GM10248 (cell line): ENCODE results near the gene OXER1.

ENCODE experiments used
- CTCF ChIA-PET: fragments of 300-600 bp; sonication (Branson Sonifier 250); formaldehyde crosslinking; extraction: SDS; loops from one replicate; lab custom pipeline; 2021; ENCODE audit warnings: antibody characterized with exemption; lab: Yijun Ruan, JAX
- POLR2A ChIA-PET: fragments of 350-650 bp; sonication (Branson Sonifier 250); formaldehyde crosslinking; extraction: SDS; loops from one replicate; lab custom pipeline; 2020; ENCODE audit warnings: antibody characterized with exemption; lab: Yijun Ruan, JAX
- DNase-seq: peaks from one replicate; pipeline ENCODE4 v3.0.0; 2012; ENCODE audit errors: extremely low spot score
- TF ChIP-seq, protein P1 (sequence below): IDR thresholded peaks from 2 replicates; pipeline ENCODE4 v1.5.1; 2012; ENCODE audit warnings: mild to moderate bottlenecking, low read depth; ENCODE audit errors: extremely low read depth, missing control alignments, control extremely low read depth

Gene OXER1

DNA sequence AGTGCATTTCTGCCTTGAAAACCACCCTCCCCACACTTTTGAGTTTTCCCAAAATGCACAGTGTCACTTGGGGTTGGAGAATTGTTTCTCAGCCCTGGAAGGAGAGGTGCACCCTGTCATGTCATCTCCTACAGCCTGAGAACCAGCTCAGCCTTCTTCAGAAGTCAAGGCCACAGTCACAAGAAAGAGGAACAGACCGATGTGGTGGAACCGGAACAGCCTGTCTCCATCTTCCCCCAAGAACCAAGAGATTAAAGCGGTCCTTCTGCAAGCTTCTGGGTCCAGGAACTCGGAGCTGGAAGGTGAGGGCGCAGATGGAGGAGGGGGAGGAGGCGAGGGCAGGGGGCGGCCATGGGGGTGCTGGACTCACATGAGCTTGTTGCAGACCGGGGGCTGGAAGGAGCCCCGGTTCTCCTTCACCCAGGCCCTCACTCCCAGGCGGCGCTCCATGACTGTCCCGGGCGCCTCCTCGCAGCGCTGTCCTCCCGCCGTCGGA, 28.2 kb upstream of the OXER1 start:
- TF ChIP-seq, protein P1, sequence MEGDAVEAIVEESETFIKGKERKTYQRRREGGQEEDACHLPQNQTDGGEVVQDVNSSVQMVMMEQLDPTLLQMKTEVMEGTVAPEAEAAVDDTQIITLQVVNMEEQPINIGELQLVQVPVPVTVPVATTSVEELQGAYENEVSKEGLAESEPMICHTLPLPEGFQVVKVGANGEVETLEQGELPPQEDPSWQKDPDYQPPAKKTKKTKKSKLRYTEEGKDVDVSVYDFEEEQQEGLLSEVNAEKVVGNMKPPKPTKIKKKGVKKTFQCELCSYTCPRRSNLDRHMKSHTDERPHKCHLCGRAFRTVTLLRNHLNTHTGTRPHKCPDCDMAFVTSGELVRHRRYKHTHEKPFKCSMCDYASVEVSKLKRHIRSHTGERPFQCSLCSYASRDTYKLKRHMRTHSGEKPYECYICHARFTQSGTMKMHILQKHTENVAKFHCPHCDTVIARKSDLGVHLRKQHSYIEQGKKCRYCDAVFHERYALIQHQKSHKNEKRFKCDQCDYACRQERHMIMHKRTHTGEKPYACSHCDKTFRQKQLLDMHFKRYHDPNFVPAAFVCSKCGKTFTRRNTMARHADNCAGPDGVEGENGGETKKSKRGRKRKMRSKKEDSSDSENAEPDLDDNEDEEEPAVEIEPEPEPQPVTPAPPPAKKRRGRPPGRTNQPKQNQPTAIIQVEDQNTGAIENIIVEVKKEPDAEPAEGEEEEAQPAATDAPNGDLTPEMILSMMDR = no peak
- ChIA-PET POLR2A (interaction anchor here (0.5 to 1.7 kb wide), 3 partner anchors 8 to 166 kb away, joined by 5 to 9 read pairs (median 8); no protein-coding TSS in a partner anchor), CTCF (interaction anchor here (0.7 to 7.0 kb wide), 5 partner anchors 8 to 19 kb away, joined by 3 to 59 read pairs (median 6); no protein-coding TSS in a partner anchor)
- no peak for DNase-seq

DNA sequence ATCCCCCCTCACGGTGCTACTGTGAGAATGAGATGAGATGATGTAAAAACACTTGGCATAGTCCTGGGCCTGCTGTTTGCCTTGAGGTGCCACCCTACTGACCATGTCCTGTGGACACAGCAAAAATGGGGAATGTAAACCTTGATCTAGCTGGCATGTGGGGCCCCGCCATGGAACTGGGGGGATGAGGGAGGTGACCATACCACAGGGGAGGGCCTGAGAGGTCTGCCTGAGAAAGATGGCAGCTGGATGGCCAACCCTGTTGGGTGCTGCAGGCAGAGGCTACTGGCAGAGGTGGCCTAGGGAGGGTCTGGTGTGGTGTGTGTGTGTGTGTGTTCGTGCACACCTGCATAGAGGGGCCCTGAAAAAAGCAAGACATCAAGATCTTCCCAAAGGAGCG, 27.7 kb upstream of the OXER1 start:
- ChIA-PET POLR2A (interaction anchor here (0.7 to 1.7 kb wide), 2 partner anchors 8 to 19 kb away, joined by 5 to 9 read pairs; no protein-coding TSS in a partner anchor), CTCF (interaction anchor here (0.7 to 7.0 kb wide), 5 partner anchors 9 to 19 kb away, joined by 3 to 59 read pairs (median 6); no protein-coding TSS in a partner anchor)
- TF ChIP-seq, protein P1 = no peak
- no peak for DNase-seq

DNA sequence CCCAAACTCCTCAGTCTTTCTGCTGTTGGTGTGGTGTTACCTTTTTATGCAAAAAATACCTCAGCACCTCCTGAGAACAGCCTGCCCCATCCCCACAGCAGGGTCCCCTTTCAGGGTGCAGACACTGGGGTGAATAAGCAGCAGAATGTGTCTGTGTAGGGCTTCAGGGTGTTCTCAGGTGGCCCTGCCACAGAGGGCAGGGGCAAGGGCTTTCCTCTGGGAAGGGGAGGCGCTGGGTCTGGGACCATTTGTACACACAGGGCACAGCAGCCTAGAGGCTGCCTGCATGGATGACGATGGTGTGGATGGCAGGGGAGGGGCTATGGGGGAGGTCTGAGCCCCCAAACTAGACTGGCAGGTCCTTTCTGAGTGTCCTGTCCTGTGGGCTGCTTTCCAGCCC, 25.8 kb upstream of the OXER1 start:
- TF ChIP-seq, protein P1 = no peak
- CTCF ChIA-PET = no interaction called here
- no peak for DNase-seq
- POLR2A ChIA-PET = no interaction called here

DNA sequence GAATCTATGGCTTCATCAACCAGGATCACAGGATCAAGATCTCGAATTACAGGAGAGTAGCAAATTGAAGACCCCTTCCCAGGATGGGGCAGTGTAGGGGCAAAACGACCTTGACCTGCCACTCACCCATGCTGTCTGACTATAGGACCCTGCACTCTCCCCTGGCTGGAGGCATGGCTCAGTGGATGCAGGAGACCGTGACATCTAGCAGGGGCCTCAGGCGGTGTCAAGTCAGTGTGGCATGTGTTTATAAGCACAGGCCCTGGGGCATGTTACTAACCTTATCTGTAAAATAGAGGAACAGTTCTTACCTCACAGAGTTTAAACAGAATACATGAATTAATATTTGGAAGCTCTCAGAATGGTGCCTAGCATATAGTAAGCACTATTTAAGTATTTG, 24.9 kb upstream of the OXER1 start:
- CTCF ChIA-PET = interaction anchor here (1.7 kb wide), 1 partner anchor 13 kb away, joined by 3 read pairs; no protein-coding TSS in a partner anchor
- peak; percentile 1 for DNase-seq

DNA sequence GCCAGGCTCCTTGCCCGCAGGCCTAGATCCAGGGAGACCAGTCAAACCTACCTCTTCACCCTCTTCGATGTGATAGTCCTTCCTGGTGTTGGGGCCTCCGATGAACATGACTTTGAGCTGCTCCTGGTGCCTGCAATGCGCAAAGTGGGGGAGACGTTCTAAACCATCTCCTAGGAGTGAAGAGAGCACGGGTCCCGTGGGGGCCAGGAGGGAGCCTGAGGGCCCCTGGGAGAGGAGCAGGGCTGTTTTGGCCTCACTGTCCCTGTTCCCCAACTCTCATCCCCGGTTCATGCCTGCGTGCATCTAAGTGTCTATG, 24.5 kb upstream of the OXER1 start:
- CTCF ChIA-PET = interaction anchor here (1.3 to 1.7 kb wide), 2 partner anchors 13 to 125 kb away, joined by 3 read pairs; no protein-coding TSS in a partner anchor

More for the DNA sequence above, 24.9 kb upstream of the OXER1 start:
- POLR2A ChIA-PET = no interaction called here
- TF ChIP-seq, protein P1 = no peak

DNA sequence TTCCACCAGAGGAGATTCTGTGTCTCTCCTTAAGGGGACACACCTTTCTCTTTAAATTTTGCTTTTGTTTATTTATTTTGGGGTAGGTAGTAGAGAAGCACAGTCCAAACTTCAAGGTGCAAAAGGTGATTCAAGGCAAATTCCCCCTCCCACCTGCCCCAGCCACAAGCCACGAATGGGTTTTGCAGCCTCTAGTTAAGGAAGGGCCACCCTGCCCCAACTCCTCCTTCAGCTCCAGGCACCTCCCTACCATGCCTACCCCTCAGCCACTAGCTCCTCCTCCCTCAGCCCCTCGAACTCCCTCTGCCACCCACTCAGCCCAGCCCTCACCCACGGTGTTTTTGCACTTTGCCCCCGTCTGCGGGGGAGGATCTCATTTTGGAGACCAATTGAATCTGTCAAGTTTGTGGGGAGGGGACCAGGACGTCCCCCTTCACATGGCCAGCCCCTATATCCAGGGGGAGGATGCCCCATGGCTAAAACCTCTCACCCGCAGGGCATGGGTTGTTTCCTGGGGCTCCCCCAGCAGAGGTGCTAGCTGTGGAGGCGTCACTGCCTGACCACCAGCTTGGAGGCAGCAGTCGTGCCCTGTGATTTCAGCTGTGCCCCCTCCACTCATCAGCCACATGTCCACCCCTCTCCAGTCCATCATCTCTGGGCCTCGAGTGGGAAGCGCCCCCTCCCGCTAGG, 24.0 kb upstream of the OXER1 start:
- POLR2A ChIA-PET = interaction anchor here (0.6 kb wide), 1 partner anchor 9 kb away, joined by 3 read pairs; no protein-coding TSS in a partner anchor
- CTCF ChIA-PET = interaction anchor here (1.3 to 1.7 kb wide), 2 partner anchors 13 to 124 kb away, joined by 3 read pairs; no protein-coding TSS in a partner anchor
- DNase-seq = peak; percentile 40
- TF ChIP-seq, protein P1 = no peak

More for the DNA sequence above, 24.5 kb upstream of the OXER1 start:
- no peak for DNase-seq
- POLR2A ChIA-PET = interaction anchor here (0.6 kb wide), 1 partner anchor 8 kb away, joined by 3 read pairs; no protein-coding TSS in a partner anchor
- TF ChIP-seq, protein P1 = no peak
